ENCODE results near the gene KCNMA1. TPM values are rescaled to one million over a fixed set of nuclear protein-coding genes. Genes with fewer than 3 reads are reported as not detected.

The KCNMA1 gene
- polyA plus RNA-seq, 1 of the 3 experiments (the other 2 are of a cell fraction), result 107 TPM

DNA sequence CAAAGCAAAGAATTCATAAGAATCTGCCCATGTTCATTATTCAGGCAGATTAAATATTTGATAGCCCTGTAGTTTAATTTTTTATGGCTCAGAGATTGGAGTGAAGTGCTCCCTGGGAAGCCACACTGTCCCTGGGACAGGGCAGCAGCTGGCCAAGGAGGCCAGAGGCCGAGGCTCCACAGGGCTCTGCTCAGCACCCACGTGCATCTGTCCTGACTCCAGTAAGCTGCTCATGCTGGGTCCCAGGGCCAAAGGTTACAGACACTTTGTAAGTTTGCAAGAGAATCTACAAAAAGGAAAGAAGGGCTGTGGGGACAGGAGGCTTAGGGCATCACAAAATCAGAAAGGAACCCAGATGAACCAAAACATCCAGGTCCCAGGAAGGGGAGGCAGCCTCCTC is 155.5 kb downstream of the KCNMA1 start:
- WGBS (ENCODE audit: low lambda C conversion rate), result 89% methylated on average over 2 of the region's 2 CpGs
- no peak overlapping the region for H3K4me3 ChIP-seq (ENCODE audit: low read depth in 2 of 2, low read length in 1 of 2)
- H2AFZ ChIP-seq (ENCODE audit: low read depth), result no peak overlapping the region
- no peak overlapping the region for H3K9ac ChIP-seq
- H3K9me2 ChIP-seq, result no peaks in the 10 kb centered on the region
- H4K20me1 ChIP-seq (ENCODE audit: insufficient read depth), result no peaks in the 10 kb centered on the region
- H3K27me3 ChIP-seq (ENCODE audit: insufficient read depth), result no peaks in the 10 kb centered on the region
- H3K9me3 ChIP-seq, result no peaks in the 10 kb centered on the region
- no peaks in the 10 kb centered on the region for H3K79me2 ChIP-seq (ENCODE audit: insufficient read depth)
- H3K4me2 ChIP-seq, result no peak overlapping the region
- POLR2A ChIA-PET, result no interaction called here
- peaks cover 0 to under 1% of the 10 kb centered on the region in 2 experiments for H3K36me3 ChIP-seq (replicated peaks in 1 of 2; ENCODE audit: control insufficient read depth in 1 of 2, insufficient read depth in 2 of 2, low read length in 1 of 2)
- H3K27ac ChIP-seq (ENCODE audit: low read depth in 2 of 2, low read length in 1 of 2), result no peak overlapping the region
- no peak for TF ChIP-seq ZBTB33 (IDR thresholded peaks at IDR 0.05; ENCODE audit: borderline replicate concordance, low read depth)
- no peak for TF ChIP-seq RCOR1 (IDR thresholded peaks at IDR 0.05; ENCODE audit: low read length)
- TF ChIP-seq RFX5 (IDR thresholded peaks at IDR 0.05; ENCODE audit: low read length), result no peak
- TF ChIP-seq, protein P1, sequence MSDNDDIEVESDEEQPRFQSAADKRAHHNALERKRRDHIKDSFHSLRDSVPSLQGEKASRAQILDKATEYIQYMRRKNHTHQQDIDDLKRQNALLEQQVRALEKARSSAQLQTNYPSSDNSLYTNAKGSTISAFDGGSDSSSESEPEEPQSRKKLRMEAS (IDR thresholded peaks at IDR 0.05; ENCODE audit: low read depth), result no peak
- TF ChIP-seq IRF3 (IDR thresholded peaks at IDR 0.05; ENCODE audit: low read depth, low read length), result no peak
- no peak for TF ChIP-seq JUND (IDR thresholded peaks at IDR 0.05)
- TF ChIP-seq TCF12 (IDR thresholded peaks at IDR 0.05), result no peak
- TF ChIP-seq, protein P2, sequence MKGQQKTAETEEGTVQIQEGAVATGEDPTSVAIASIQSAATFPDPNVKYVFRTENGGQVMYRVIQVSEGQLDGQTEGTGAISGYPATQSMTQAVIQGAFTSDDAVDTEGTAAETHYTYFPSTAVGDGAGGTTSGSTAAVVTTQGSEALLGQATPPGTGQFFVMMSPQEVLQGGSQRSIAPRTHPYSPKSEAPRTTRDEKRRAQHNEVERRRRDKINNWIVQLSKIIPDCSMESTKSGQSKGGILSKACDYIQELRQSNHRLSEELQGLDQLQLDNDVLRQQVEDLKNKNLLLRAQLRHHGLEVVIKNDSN (IDR thresholded peaks at IDR 0.05; ENCODE audit: borderline replicate concordance, low read depth), result no peak
- no peak for TF ChIP-seq ELF1 (IDR thresholded peaks at IDR 0.05)
- TF ChIP-seq SMC3 (IDR thresholded peaks at IDR 0.05; ENCODE audit: low read depth, low read length), result no peak
- TF ChIP-seq TEAD4 (IDR thresholded peaks at IDR 0.05; ENCODE audit: borderline replicate concordance, insufficient read depth), result no peak
- no peak for TF ChIP-seq GABPA (IDR thresholded peaks at IDR 0.05; ENCODE audit: low read depth)
- no peak for TF ChIP-seq RAD21 (IDR thresholded peaks at IDR 0.05; ENCODE audit: low read length)
- TF ChIP-seq MEF2A (IDR thresholded peaks at IDR 0.05; ENCODE audit: borderline replicate concordance, low read depth), result no peak
- TF ChIP-seq, protein P3, sequence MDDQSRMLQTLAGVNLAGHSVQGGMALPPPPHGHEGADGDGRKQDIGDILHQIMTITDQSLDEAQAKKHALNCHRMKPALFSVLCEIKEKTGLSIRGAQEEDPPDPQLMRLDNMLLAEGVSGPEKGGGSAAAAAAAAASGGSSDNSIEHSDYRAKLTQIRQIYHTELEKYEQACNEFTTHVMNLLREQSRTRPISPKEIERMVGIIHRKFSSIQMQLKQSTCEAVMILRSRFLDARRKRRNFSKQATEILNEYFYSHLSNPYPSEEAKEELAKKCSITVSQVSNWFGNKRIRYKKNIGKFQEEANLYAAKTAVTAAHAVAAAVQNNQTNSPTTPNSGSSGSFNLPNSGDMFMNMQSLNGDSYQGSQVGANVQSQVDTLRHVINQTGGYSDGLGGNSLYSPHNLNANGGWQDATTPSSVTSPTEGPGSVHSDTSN (IDR thresholded peaks at IDR 0.05), result no peak
- no peak for TF ChIP-seq TAF1 (IDR thresholded peaks at IDR 0.05; ENCODE audit: borderline replicate concordance, low read depth, low read length)
- TF ChIP-seq EP300 (IDR thresholded peaks at IDR 0.05; ENCODE audit: borderline replicate concordance in 1 of 2, low read depth in 1 of 2, low read length in 1 of 2), result no peak
- CTCF ChIA-PET, result interaction anchor here (1.1 kb wide), 1 partner anchor 162 kb away, joined by 4 read pairs; no protein-coding TSS in a partner anchor
- H3F3A ChIP-seq (replicated peaks; ENCODE audit: insufficient read depth), result peaks cover 11% of the 10 kb centered on the region
- DNase-seq, result no peak
- H3K4me1 ChIP-seq (ENCODE audit: control insufficient read depth in 1 of 2, insufficient read depth in 2 of 2, low read depth in 1 of 2, low read length in 1 of 2), result peaks cover 11 to 21% of the 10 kb centered on the region in 2 experiments; a peak in 3 of 4 replicates

Measured in SK-N-SH (cell line).